KMS-11 (cell line): ENCODE data around the gene WFIKKN2.
A peak's percentile ranks its signal among the peaks of the same experiment; 100 is the strongest.

ENCODE experiments used
- H2AFZ ChIP-seq: fragments of 200-600 bp; sonication (generic); 2 replicates; pipeline ENCODE4 v1.6.1; 2016; ENCODE audit warnings: antibody characterized with exemption, mixed run types, low read depth
- H3K27ac ChIP-seq: fragments of 200-600 bp; sonication (generic); 2 replicates; pipeline ENCODE4 v1.6.1; 2016; ENCODE audit warnings: mild to moderate bottlenecking, mixed run types
- H3K27me3 ChIP-seq: fragments of 200-600 bp; sonication (generic); 2 replicates; pipeline ENCODE4 v1.6.1; 2017; ENCODE audit warnings: mild to moderate bottlenecking, low read depth, mixed run types, moderate library complexity; ENCODE audit not compliant: insufficient read depth
- H3K36me3 ChIP-seq: fragments of 200-600 bp; sonication (generic); 2 replicates; pipeline ENCODE4 v1.6.1; 2017; ENCODE audit warnings: mild to moderate bottlenecking, mixed run types; ENCODE audit not compliant: insufficient read depth
- H3K4me1 ChIP-seq: fragments of 200-600 bp; sonication (generic); 2 replicates; pipeline ENCODE4 v1.6.1; 2016; ENCODE audit warnings: mild to moderate bottlenecking, low read depth, mixed run types; ENCODE audit not compliant: poor library complexity, severe bottlenecking
- H3K4me2 ChIP-seq: fragments of 200-600 bp; sonication (generic); 2 replicates; pipeline ENCODE4 v1.7.0; 2016; ENCODE audit warnings: mild to moderate bottlenecking, mixed run types
- H3K4me3 ChIP-seq: fragments of 200-600 bp; sonication (generic); IDR thresholded peaks from 2 replicates; pipeline ENCODE4 v1.6.1; 2017; ENCODE audit warnings: low read depth, low read length, mixed read lengths; ENCODE audit not compliant: insufficient read depth
- H3K79me2 ChIP-seq: fragments of 200-600 bp; sonication (generic); 2 replicates; pipeline ENCODE4 v1.6.1; 2016; ENCODE audit warnings: low read depth, mixed run types; ENCODE audit not compliant: insufficient read depth
- H3K9ac ChIP-seq: fragments of 200-600 bp; sonication (generic); 2 replicates; pipeline ENCODE4 v1.6.1; 2016; ENCODE audit warnings: mild to moderate bottlenecking, mixed run types
- H4K20me1 ChIP-seq: fragments of 200-600 bp; sonication (generic); 2 replicates; pipeline ENCODE4 v1.6.1; 2016; ENCODE audit warnings: mild to moderate bottlenecking, mixed run types; ENCODE audit not compliant: insufficient read depth
- TF ChIP-seq, protein P1 (sequence below): fragments of 200-600 bp; sonication (generic); conservative IDR thresholded peaks from 2 replicates; pipeline ENCODE4 v1.6.1; 2017; ENCODE audit warnings: low read depth, mild to moderate bottlenecking, antibody characterized with exemption, low read length, moderate library complexity, mixed read lengths

The WFIKKN2 gene

DNA sequence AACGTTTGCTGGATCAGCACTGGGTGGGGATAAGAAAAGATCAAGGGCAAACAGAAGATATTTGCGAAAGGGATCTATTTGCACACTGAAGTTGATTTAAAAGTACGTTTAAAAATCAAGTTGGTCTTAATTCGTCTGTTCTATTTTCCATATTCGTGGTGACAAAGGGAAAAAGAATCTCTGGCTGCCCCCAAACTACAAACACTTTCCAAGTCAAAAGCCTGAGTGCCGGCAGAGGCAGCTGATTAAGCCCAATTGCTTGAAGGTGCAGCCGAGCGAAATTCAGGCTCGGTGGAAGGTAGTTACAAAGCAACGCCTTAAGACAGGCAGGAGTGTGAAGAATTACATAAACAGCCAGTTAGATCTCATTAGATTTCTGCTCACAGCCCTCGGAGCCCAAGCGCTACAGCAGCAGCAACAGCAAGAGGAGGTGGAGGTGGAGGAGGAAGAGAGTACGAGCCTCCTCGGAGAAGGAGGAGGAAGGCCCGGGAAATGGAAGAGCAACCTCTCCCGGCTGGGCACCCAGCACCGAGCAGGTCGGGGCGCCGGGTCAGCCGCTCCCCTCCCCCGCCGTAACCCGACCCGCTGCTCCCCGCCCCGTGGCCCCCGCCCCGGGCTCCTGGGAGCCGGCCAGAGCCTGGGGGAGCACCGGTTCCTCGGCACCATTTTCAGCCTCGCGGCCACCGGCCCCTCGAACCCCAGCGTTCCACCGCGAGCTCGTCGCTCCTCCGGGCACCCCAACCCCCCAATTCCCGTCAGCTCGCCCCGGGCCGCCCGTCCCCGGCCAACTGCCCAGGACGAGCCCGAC is 29.9 kb downstream of the WFIKKN2 start:
- peak overlapping the region; percentile 63 for H3K9ac ChIP-seq
- no peaks in the 10 kb centered on the region for H3K27me3 ChIP-seq
- peak overlapping the region; percentile 61 for H3K4me2 ChIP-seq
- TF ChIP-seq, protein P1, sequence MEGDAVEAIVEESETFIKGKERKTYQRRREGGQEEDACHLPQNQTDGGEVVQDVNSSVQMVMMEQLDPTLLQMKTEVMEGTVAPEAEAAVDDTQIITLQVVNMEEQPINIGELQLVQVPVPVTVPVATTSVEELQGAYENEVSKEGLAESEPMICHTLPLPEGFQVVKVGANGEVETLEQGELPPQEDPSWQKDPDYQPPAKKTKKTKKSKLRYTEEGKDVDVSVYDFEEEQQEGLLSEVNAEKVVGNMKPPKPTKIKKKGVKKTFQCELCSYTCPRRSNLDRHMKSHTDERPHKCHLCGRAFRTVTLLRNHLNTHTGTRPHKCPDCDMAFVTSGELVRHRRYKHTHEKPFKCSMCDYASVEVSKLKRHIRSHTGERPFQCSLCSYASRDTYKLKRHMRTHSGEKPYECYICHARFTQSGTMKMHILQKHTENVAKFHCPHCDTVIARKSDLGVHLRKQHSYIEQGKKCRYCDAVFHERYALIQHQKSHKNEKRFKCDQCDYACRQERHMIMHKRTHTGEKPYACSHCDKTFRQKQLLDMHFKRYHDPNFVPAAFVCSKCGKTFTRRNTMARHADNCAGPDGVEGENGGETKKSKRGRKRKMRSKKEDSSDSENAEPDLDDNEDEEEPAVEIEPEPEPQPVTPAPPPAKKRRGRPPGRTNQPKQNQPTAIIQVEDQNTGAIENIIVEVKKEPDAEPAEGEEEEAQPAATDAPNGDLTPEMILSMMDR: no peak
- H3K79me2 ChIP-seq: peaks cover 36% of the 10 kb centered on the region
- peak overlapping the region; percentile 15 for H2AFZ ChIP-seq
- H3K4me3 ChIP-seq: no peak overlapping the region
- H3K4me1 ChIP-seq: peaks cover 36% of the 10 kb centered on the region
- peaks cover 9% of the 10 kb centered on the region; the same call in 1 of the 2 replicates for H3K36me3 ChIP-seq
- no peaks in the 10 kb centered on the region for H4K20me1 ChIP-seq
- H3K27ac ChIP-seq: peak overlapping the region; percentile 96

DNA sequence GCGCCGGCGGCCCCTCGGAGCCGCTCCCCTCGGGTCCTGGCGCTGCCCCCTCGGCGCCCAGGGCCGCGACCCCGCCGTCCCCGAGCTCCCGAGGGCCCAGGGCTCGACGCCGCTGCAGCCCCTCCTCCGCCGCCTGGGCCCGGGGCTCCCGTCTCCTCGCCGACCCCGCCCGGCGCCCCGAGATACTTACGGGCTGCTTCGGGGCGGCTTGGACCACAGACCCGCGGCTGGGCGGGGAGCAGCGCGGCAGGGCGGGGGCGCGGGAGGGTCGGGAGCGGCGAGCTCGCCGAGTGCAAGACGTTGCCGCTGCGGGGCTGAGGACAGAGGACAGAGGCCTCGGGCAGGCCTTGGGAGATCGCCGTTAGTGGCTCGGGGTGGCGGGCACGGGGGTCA is 30.5 kb downstream of the WFIKKN2 start:
- Histone ChIP-seq H3K4me2 (peak overlapping the region; percentile 61; the same call in 1 of the 2 replicates), H2AFZ (peak overlapping the region; percentile 15), H3K9ac (peak overlapping the region; percentile 63), H3K36me3 (peaks cover 9% of the 10 kb centered on the region; the same call in 1 of the 2 replicates), H3K4me1 (peaks cover 36% of the 10 kb centered on the region), H3K27ac (peak overlapping the region; percentile 96), H3K79me2 (peaks cover 36% of the 10 kb centered on the region), H3K4me3 (no peak overlapping the region), H3K27me3 (no peaks in the 10 kb centered on the region), H4K20me1 (no peaks in the 10 kb centered on the region)
- TF ChIP-seq, protein P1: no peak

DNA sequence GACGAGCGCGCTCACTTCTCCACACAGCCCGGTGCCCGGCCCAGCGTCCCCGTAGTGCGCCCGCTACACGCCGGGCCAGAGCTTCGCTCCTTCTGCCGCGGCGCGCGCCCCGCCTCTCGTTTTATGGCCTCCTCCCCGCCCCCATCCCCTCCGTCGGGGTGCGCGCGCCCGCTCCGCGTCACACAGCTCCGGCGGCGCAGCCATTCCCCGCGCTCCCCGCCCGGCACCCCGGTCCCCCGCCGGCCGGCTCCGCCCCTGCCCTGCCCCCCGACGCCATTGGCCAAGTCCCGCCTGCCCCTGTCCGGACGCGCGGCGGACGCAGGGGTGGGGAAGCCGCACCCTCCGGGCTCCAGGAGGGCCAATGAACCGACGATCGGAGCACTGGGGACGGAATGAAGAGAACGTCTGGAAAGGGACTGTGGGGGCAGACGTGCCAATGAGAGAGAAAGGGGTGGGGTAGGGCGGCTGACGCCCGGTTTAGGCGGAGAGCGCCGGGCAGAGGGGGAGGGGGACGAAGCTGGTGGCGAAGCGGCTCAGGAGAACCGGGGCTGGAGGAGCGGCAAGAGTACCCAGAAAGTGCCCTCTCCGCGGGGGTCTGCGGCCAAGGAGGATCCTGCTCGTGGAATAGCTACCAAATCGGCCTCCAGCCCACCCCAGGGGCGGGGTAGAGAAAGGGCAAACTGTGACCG is 31.0 kb downstream of the WFIKKN2 start, which contains the start of gene TOB1:
TSS of gene TOB1 (minus strand) at position 94 of the 689 bp plus-strand sequence. CDS start 2,337 bp downstream, outside the sequence.
- Histone ChIP-seq H3K4me1 (peaks cover 41% of the 10 kb centered on the region), H3K36me3 (peaks cover 9% of the 10 kb centered on the region; the same call in 1 of the 2 replicates), H2AFZ (peak within 1 kb of the TSS; percentile 81), H3K4me2 (peak within 1 kb of the TSS; percentile 61), H4K20me1 (no peaks in the 10 kb centered on the region), H3K27me3 (no peaks in the 10 kb centered on the region), H3K79me2 (peaks cover 36% of the 10 kb centered on the region), H3K27ac (peak within 1 kb of the TSS; percentile 96), H3K4me3 (no peak within 1 kb of the TSS), H3K9ac (peak within 1 kb of the TSS; percentile 90)
- TF ChIP-seq, protein P1: no peak

DNA sequence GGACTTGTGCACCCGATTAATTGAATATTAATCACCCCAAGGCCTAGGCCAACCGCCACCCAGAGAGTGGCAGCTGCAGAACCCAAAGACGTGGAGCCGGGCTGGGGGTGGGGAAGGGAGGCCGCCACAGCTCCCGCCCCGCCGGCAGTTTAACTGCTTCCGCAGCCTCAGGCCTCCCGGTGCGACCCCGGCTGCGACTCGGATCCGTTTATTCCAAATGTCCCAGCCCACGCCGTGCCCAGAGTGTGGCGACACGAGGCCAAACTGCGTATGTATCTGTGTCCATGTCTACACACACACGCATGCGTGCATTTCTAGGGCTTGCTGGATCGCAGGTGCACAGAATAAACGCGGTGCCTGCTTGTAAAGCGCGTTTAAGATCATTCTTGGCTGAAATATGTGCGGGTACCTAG is 31.6 kb downstream of the WFIKKN2 start:
- H3K27ac ChIP-seq: peak overlapping the region; percentile 96
- peak overlapping the region; percentile 90 for H3K9ac ChIP-seq
- H4K20me1 ChIP-seq: no peaks in the 10 kb centered on the region
- peaks cover 36% of the 10 kb centered on the region for H3K79me2 ChIP-seq
- H3K4me3 ChIP-seq: no peak overlapping the region
- H2AFZ ChIP-seq: peak overlapping the region; percentile 81
- TF ChIP-seq, protein P1: no peak
- peaks cover 9% of the 10 kb centered on the region; the same call in 1 of the 2 replicates for H3K36me3 ChIP-seq
- peak overlapping the region; percentile 55 for H3K4me2 ChIP-seq
- H3K4me1 ChIP-seq: peaks cover 45% of the 10 kb centered on the region
- no peaks in the 10 kb centered on the region for H3K27me3 ChIP-seq
